ENCODE measurements around the gene RETREG3. TPM values are rescaled to one million over a fixed set of nuclear protein-coding genes. Genes with fewer than 3 reads are reported as not detected.

Gene RETREG3
- 23.7 to 35.2 TPM (median 27.9 TPM) in 5 replicates for total RNA-seq (2022; extraction: Qiagen RNA extraction)

GRCh38 chr17:42609182-42609813, at the start of gene RETREG3, which contains the start of gene TUBG1:
RETREG3 (minus strand) TSS chr17:42609374; CDS start chr17:42609324, 50 bp downstream.
TUBG1 (plus strand) TSS chr17:42609683; CDS start chr17:42609738, 55 bp downstream.

GRCh38 chr17:42577532-42578281, 31.5 kb downstream of the RETREG3 start, which contains the start of gene PSMC3IP:
PSMC3IP (minus strand) TSS chr17:42577729; CDS start chr17:42577686, 43 bp downstream.

GRCh38 chr17:42566883-42567573, 42.1 kb downstream of the RETREG3 start, which contains the start of gene MLX:
MLX (plus strand) TSS chr17:42567100; CDS start chr17:42567125, 25 bp downstream.

GRCh38 chr17:42561897-42562387, 47.2 kb downstream of the RETREG3 start, which contains the start of gene COASY:
COASY (plus strand) TSS chr17:42562148; CDS start chr17:42562623, 475 bp downstream.

GRCh38 chr17:42552736-42553135, 56.4 kb downstream of the RETREG3 start, which contains the start of gene HSD17B1:
HSD17B1 (plus strand) TSS chr17:42552923; CDS start chr17:42552934, 11 bp downstream.

GRCh38 chr17:42536048-42536371, 73.2 kb downstream of the RETREG3 start, which contains the start of gene NAGLU:
NAGLU (plus strand) TSS chr17:42536241; CDS start chr17:42536273, 32 bp downstream.

Other genes with a start within 250 kb of the RETREG3 start
- gene STAT3, start 220.9 kb downstream of the RETREG3 start, total RNA-seq (2022; extraction: Qiagen RNA extraction): 68.1 to 79.3 TPM (median 71.3 TPM) in 5 replicates
- 396 to 431 TPM (median 412 TPM) in 5 replicates for gene CAVIN1, start 186.1 kb downstream of the RETREG3 start, total RNA-seq (2022; extraction: Qiagen RNA extraction)
- gene ATP6V0A1, start 150.5 kb downstream of the RETREG3 start, total RNA-seq (2022; extraction: Qiagen RNA extraction): 33.7 to 43.0 TPM (median 36.3 TPM) in 5 replicates
- 35.1 to 46.5 TPM (median 44.1 TPM) in 5 replicates for gene NAGLU, start 73.1 kb downstream of the RETREG3 start, total RNA-seq (2022; extraction: Qiagen RNA extraction)
- 0.51 to 1.6 TPM (median 1.3 TPM) in 5 replicates for gene HSD17B1, start 56.5 kb downstream of the RETREG3 start, total RNA-seq (2022; extraction: Qiagen RNA extraction)
- 112 to 132 TPM (median 119 TPM) in 5 replicates for gene COASY, start 47.2 kb downstream of the RETREG3 start, total RNA-seq (2022; extraction: Qiagen RNA extraction)
- gene MLX, start 42.3 kb downstream of the RETREG3 start, total RNA-seq (2022; extraction: Qiagen RNA extraction): 62.1 to 64.0 TPM (median 63.3 TPM) in 5 replicates
- gene PSMC3IP, start 31.6 kb downstream of the RETREG3 start, total RNA-seq (2022; extraction: Qiagen RNA extraction): 30.1 to 35.0 TPM (median 31.2 TPM) in 5 replicates
- 133 to 144 TPM (median 140 TPM) in 5 replicates for gene TUBG1, start 309 bp upstream of the RETREG3 start, total RNA-seq (2022; extraction: Qiagen RNA extraction)
- gene TUBG2, start 49.9 kb upstream of the RETREG3 start, total RNA-seq (2022; extraction: Qiagen RNA extraction): 17.1 to 23.8 TPM (median 20.7 TPM) in 5 replicates
- gene PLEKHH3, start 67.6 kb upstream of the RETREG3 start, total RNA-seq (2022; extraction: Qiagen RNA extraction): 11.6 to 16.4 TPM (median 16.0 TPM) in 5 replicates
- 0.28 to 0.36 TPM (median 0.32 TPM) in 5 replicates for gene CCR10, start 72.5 kb upstream of the RETREG3 start, total RNA-seq (2022; extraction: Qiagen RNA extraction)
- 4.7 to 5.9 TPM (median 5.5 TPM) in 5 replicates for gene CNTNAP1, start 73.2 kb upstream of the RETREG3 start, total RNA-seq (2022; extraction: Qiagen RNA extraction)
- gene EZH1, start 135.7 kb upstream of the RETREG3 start, total RNA-seq (2022; extraction: Qiagen RNA extraction): 8.2 to 12.3 TPM (median 11.9 TPM) in 5 replicates
- 0.75 to 1.2 TPM (median 1.0 TPM) in 5 replicates for gene RAMP2, start 151.9 kb upstream of the RETREG3 start, total RNA-seq (2022; extraction: Qiagen RNA extraction)
- 121 to 127 TPM (median 125 TPM) in 5 replicates for gene VPS25, start 164.1 kb upstream of the RETREG3 start, total RNA-seq (2022; extraction: Qiagen RNA extraction)
- 1.0 to 1.7 TPM (median 1.2 TPM) in 5 replicates for gene WNK4, start 171.2 kb upstream of the RETREG3 start, total RNA-seq (2022; extraction: Qiagen RNA extraction)
- gene COA3, start 189.3 kb upstream of the RETREG3 start, total RNA-seq (2022; extraction: Qiagen RNA extraction): 106 to 148 TPM (median 136 TPM) in 5 replicates
- gene CNTD1, start 189.5 kb upstream of the RETREG3 start, total RNA-seq (2022; extraction: Qiagen RNA extraction): 0.09 to 0.17 TPM (median 0.13 TPM) in 3 of 5 replicates, not detected in the others
- gene BECN1, start 214.9 kb upstream of the RETREG3 start, total RNA-seq (2022; extraction: Qiagen RNA extraction): 72.3 to 106 TPM (median 77.4 TPM) in 5 replicates
- 222 to 326 TPM (median 227 TPM) in 5 replicates for gene PSME3, start 224.0 kb upstream of the RETREG3 start, total RNA-seq (2022; extraction: Qiagen RNA extraction)
- 1.6 to 2.4 TPM (median 2.0 TPM) in 5 replicates for gene AOC2, start 235.2 kb upstream of the RETREG3 start, total RNA-seq (2022; extraction: Qiagen RNA extraction)
- 1.1 to 2.1 TPM (median 1.4 TPM) in 5 replicates for gene AOC3, start 241.8 kb upstream of the RETREG3 start, total RNA-seq (2022; extraction: Qiagen RNA extraction)

Measured in A549 treated with Hydrocortisone at 1 μM for 4 hours (cell line).